ENCODE data around the gene CLMN.

GRCh38 chr14:95365401-95365800 lies 45.7 kb upstream of the CLMN start:
- TF ChIP-seq EZH2 (IDR thresholded peaks at IDR 0.05; ENCODE audit: borderline replicate concordance, low read length), result no peak
- TF ChIP-seq CTCF (IDR thresholded peaks at IDR 0.05; ENCODE audit: low read length), result no peak
